Measurements from ENCODE around the gene VPS11.

The VPS11 gene

GRCh38 chr11:119084663-119085436 lies 17.2 kb downstream of the VPS11 start, which contains the start of gene HMBS:
HMBS (plus strand) TSS chr11:119084881; CDS start chr11:119085034, 153 bp downstream.
- no peak for TF ChIP-seq EZH2phosphoT487 (IDR thresholded peaks at IDR 0.05; ENCODE audit: borderline replicate concordance)
- TF ChIP-seq CTCF (conservative IDR thresholded peaks at IDR 0.05; ENCODE audit: low read length): no peak
- Histone ChIP-seq H3K4me1 (ENCODE audit: insufficient read depth, low read length, poor library complexity, severe bottlenecking) (peaks cover 48% of the 10 kb centered on the region), H3K9me3 (ENCODE audit: insufficient read depth, low read depth, low read length) (no peaks in the 10 kb centered on the region), H3K79me2 (ENCODE audit: insufficient read depth, low read length) (peaks cover 36% of the 10 kb centered on the region), H2AFZ (ENCODE audit: low read length) (peak within 1 kb of the TSS; percentile 98), H3F3A (ENCODE audit: low read depth) (peaks cover 13% of the 10 kb centered on the region), H3K9ac (ENCODE audit: low read depth, low read length, poor library complexity, severe bottlenecking) (peak within 1 kb of the TSS; percentile 89), H4K20me1 (ENCODE audit: insufficient read depth, low read length, poor library complexity, severe bottlenecking) (peaks cover 6% of the 10 kb centered on the region), H3K4me2 (ENCODE audit: low read depth, low read length, poor library complexity, severe bottlenecking) (peak within 1 kb of the TSS; percentile 100), H3K36me3 (ENCODE audit: insufficient read depth, low read length) (peaks cover 14% of the 10 kb centered on the region; the same call in 1 of the 2 replicates), H3K27me3 (ENCODE audit: insufficient read depth, low read length, poor library complexity, severe bottlenecking) (no peaks in the 10 kb centered on the region), H3K9me2 (replicated peaks; ENCODE audit: low read depth, low read length) (no peaks in the 10 kb centered on the region), H3K4me3 (ENCODE audit: low read length, poor library complexity, severe bottlenecking) (peak within 1 kb of the TSS; percentile 99)

GRCh38 chr11:119085437-119085847 lies 17.8 kb downstream of the VPS11 start:
- peaks cover 41% of the 10 kb centered on the region for H3K79me2 ChIP-seq (ENCODE audit: insufficient read depth, low read length)
- H3K4me3 ChIP-seq (ENCODE audit: low read length, poor library complexity, severe bottlenecking): peak overlapping the region; percentile 99
- H3F3A ChIP-seq (ENCODE audit: low read depth): peaks cover 15% of the 10 kb centered on the region
- H3K4me2 ChIP-seq (ENCODE audit: low read depth, low read length, poor library complexity, severe bottlenecking): peak overlapping the region; percentile 100
- H3K9ac ChIP-seq (ENCODE audit: low read depth, low read length, poor library complexity, severe bottlenecking): peak overlapping the region; percentile 89
- peaks cover 54% of the 10 kb centered on the region for H3K4me1 ChIP-seq (ENCODE audit: insufficient read depth, low read length, poor library complexity, severe bottlenecking)
- H3K9me2 ChIP-seq (replicated peaks; ENCODE audit: low read depth, low read length): no peaks in the 10 kb centered on the region
- H3K9me3 ChIP-seq (ENCODE audit: insufficient read depth, low read depth, low read length): no peaks in the 10 kb centered on the region
- peak overlapping the region; percentile 98 for H2AFZ ChIP-seq (ENCODE audit: low read length)
- peaks cover 6% of the 10 kb centered on the region for H4K20me1 ChIP-seq (ENCODE audit: insufficient read depth, low read length, poor library complexity, severe bottlenecking)
- TF ChIP-seq CTCF (conservative IDR thresholded peaks at IDR 0.05; ENCODE audit: low read length): no peak
- no peak for TF ChIP-seq EZH2phosphoT487 (IDR thresholded peaks at IDR 0.05; ENCODE audit: borderline replicate concordance)
- H3K27me3 ChIP-seq (ENCODE audit: insufficient read depth, low read length, poor library complexity, severe bottlenecking): no peaks in the 10 kb centered on the region
- peaks cover 14% of the 10 kb centered on the region; the same call in 1 of the 2 replicates for H3K36me3 ChIP-seq (ENCODE audit: insufficient read depth, low read length)

DNA sequence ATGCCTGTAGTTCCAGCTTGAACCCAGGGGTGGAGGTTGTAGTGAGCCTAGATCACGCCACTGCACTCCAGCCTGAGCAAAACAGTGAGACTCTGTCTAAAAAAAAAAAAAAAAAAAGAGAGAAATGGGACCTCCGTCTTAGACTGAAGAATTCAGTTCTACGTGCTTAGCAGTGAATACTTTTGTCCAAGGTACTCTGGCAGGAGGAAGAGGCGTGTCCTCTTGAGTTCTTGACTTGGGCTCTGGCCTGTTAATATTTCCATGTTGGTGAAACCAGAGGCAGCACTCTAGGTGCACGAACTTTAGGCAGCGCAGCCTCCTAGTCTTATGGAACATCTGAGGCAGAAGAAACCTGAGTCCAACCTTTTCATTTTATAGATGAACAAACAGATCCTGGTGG lies 19.5 kb downstream of the VPS11 start:
- Histone ChIP-seq H3K79me2 (ENCODE audit: insufficient read depth, low read length) (peaks cover 55% of the 10 kb centered on the region), H3K4me2 (ENCODE audit: low read depth, low read length, poor library complexity, severe bottlenecking) (peak overlapping the region; percentile 82), H3K4me3 (ENCODE audit: low read length, poor library complexity, severe bottlenecking) (peak overlapping the region; percentile 44), H3K9ac (ENCODE audit: low read depth, low read length, poor library complexity, severe bottlenecking) (peak overlapping the region; percentile 61), H3K9me2 (replicated peaks; ENCODE audit: low read depth, low read length) (no peaks in the 10 kb centered on the region), H3K36me3 (ENCODE audit: insufficient read depth, low read length) (peaks cover 3% of the 10 kb centered on the region; the same call in 1 of the 2 replicates), H3K9me3 (ENCODE audit: insufficient read depth, low read depth, low read length) (no peaks in the 10 kb centered on the region), H3K4me1 (ENCODE audit: insufficient read depth, low read length, poor library complexity, severe bottlenecking) (peaks cover 70% of the 10 kb centered on the region), H4K20me1 (ENCODE audit: insufficient read depth, low read length, poor library complexity, severe bottlenecking) (peaks cover 10% of the 10 kb centered on the region), H2AFZ (ENCODE audit: low read length) (no peak overlapping the region), H3F3A (ENCODE audit: low read depth) (peaks cover 24% of the 10 kb centered on the region), H3K27me3 (ENCODE audit: insufficient read depth, low read length, poor library complexity, severe bottlenecking) (no peaks in the 10 kb centered on the region)
- TF ChIP-seq EZH2phosphoT487 (IDR thresholded peaks at IDR 0.05; ENCODE audit: borderline replicate concordance) (no peak), CTCF (conservative IDR thresholded peaks at IDR 0.05; ENCODE audit: low read length) (no peak)
